CD4-positive, CD25-positive, alpha-beta regulatory T cell (primary cell): Measurements from ENCODE around the gene NUDT2. TPM values are rescaled to one million over a fixed set of nuclear protein-coding genes. Genes with fewer than 3 reads are reported as not detected.
A peak's percentile ranks its signal among the peaks of the same experiment; 100 is the strongest.

Source experiments
- ATAC-seq, 2 donors: fragments of 150-1000 bp; cut with Tn5 transposase; one replicate each; pipeline ENCODE4 v1.10.0; 2021; ENCODE audit warnings: low read depth in 2 of 2, moderate number of reproducible peaks in 2 of 2, moderate library complexity in 1 of 2
- DNase-seq, 3 donors: peaks; one replicate each; pipeline versions ENCODE4 v3.0.0 to v3.0.0-alpha.2; 2012 to 2022; ENCODE audit warnings: mixed read lengths in 1 of 3
- H3K27ac ChIP-seq: one replicate; pipeline ENCODE4 v1.7.0; 2013; ENCODE audit warnings: mild to moderate bottlenecking, low read length; ENCODE audit not compliant: insufficient read depth, poor library complexity, severe bottlenecking
- H3K27me3 ChIP-seq: one replicate; pipeline ENCODE4 v1.7.0; 2013; ENCODE audit warnings: low read length; ENCODE audit not compliant: control insufficient read depth, insufficient read depth
- H3K36me3 ChIP-seq: one replicate; pipeline ENCODE4 v1.7.0; 2013; ENCODE audit warnings: mild to moderate bottlenecking, low read length, moderate library complexity; ENCODE audit not compliant: control insufficient read depth, insufficient read depth
- H3K4me1 ChIP-seq: 2 replicates; pipeline ENCODE4 v1.7.0; 2013; ENCODE audit warnings: mild to moderate bottlenecking, low read length; ENCODE audit not compliant: insufficient read depth, control insufficient read depth, poor library complexity, severe bottlenecking
- H3K4me3 ChIP-seq: one replicate; pipeline ENCODE4 v1.7.0; 2013; ENCODE audit warnings: low read depth, mild to moderate bottlenecking, low read length, moderate library complexity
- H3K9me3 ChIP-seq, 2 experiments: 1 replicate in 1 of 2; 2 replicates in 1 of 2; pipeline ENCODE4 v1.7.0; 2013; ENCODE audit warnings: low read length in 2 of 2, mild to moderate bottlenecking in 1 of 2, moderate library complexity in 1 of 2; ENCODE audit not compliant: control insufficient read depth in 2 of 2
- H3K27ac Mint-ChIP-seq, 3 donors: one replicate each; pipeline ENCODE4 v1.8.0; 2020 to 2022; ENCODE audit warnings: mild to moderate bottlenecking in 3 of 3, mixed read lengths in 3 of 3, moderate library complexity in 2 of 3
- H3K27me3 Mint-ChIP-seq: one replicate; pipeline ENCODE4 v1.8.0; 2022; ENCODE audit warnings: mild to moderate bottlenecking, mixed read lengths
- H3K36me3 Mint-ChIP-seq: one replicate; pipeline ENCODE4 v1.8.0; 2020; ENCODE audit warnings: mixed read lengths
- H3K4me1 Mint-ChIP-seq, 4 donors: one replicate each; pipeline ENCODE4 v1.8.0; 2020 to 2022; ENCODE audit warnings: mixed read lengths in 4 of 4, mild to moderate bottlenecking in 1 of 4
- H3K4me3 Mint-ChIP-seq, 4 donors: one replicate each; pipeline ENCODE4 v1.8.0; 2020 to 2022; ENCODE audit warnings: mild to moderate bottlenecking in 4 of 4, mixed read lengths in 4 of 4, moderate library complexity in 3 of 4
- H3K9me3 Mint-ChIP-seq, 7 donors: one replicate each; pipeline ENCODE4 v1.8.0; 2020 to 2022; ENCODE audit warnings: mixed read lengths in 7 of 7, mild to moderate bottlenecking in 3 of 7, moderate library complexity in 2 of 7
- polyA plus RNA-seq, 4 donors: library from polyadenylated mRNA; unstranded; fragments of 300-500 nt; fragmentation: Illumina TruSeq; gene quantifications; one replicate each; pipeline ENCODE4 v1.2.3, GENCODE V29; 2021
- total RNA-seq: library from RNA; stranded (reverse); gene quantifications from one replicate; pipeline ENCODE4 v1.2.3, GENCODE V29; 2022

The NUDT2 gene
- total and polyA plus RNA-seq, 5 donors from 2014 or later, result 7.1 to 67.0 (median 47.1) TPM

DNA sequence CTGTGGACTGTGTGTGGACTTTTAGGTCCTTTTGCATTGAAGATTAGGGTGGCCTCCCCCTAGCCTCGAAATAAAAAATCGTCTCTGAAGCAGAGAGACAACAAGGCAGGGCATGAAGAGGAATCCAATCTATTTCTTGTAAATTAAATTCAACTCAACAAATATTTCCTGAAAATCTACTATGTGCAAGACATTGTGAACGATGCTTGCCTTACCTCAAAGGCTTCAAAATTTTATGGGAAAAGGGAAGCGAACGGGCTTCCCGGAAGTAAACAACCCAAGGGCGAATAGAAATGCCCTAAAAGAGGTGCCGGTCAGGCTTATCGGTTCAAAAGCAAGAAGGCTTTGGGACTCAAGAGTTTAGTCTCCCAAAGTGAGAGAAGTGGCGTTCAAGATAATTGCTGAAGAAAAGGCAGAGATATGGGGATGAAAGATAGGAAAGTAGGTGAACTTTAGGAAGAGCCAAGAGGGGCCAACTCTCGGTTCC lies 826 bp upstream of the NUDT2 start:
- H3K4me1 Mint-ChIP-seq, result peaks cover 5 to 37% (median 28%) of the 10 kb centered on the region in 4 donors
- peaks cover 4% of the 10 kb centered on the region for H3K27me3 Mint-ChIP-seq
- no peak for DNase-seq
- H3K9me3 Mint-ChIP-seq, result no peaks in the 10 kb centered on the region
- H3K9me3 ChIP-seq, result no peaks in the 10 kb centered on the region
- peaks cover 17% of the 10 kb centered on the region for H3K4me1 ChIP-seq
- peak overlapping the region; percentile 86 to 95 (median 90) for H3K4me3 Mint-ChIP-seq
- H3K27ac ChIP-seq, result peak overlapping the region; percentile 77
- H3K4me3 ChIP-seq, result peak overlapping the region; percentile 92
- H3K36me3 Mint-ChIP-seq, result no peaks in the 10 kb centered on the region
- peak overlapping the region; percentile 45 to 97 (median 95) for H3K27ac Mint-ChIP-seq
- H3K36me3 ChIP-seq, result no peaks in the 10 kb centered on the region
- ATAC-seq, result no peak
- no peaks in the 10 kb centered on the region for H3K27me3 ChIP-seq

DNA sequence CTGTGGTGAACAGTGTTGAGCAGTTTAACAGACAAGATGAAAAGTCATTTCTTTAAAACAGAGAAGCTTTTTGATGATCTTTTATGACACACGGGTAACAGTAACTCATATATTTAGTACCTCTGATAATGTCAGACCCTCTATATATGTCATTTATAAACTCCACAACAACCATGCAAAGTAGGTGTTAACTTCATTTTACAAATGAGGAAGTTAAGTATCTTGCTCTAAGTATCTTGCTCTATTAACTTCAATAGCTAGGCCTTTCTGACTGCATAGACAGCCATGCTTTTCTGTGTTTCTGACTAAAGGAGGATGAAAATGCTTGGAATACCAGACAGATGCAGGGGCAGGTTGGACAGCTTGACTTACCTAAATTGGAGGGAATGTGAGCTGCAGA lies 1.8 kb downstream of the NUDT2 start:
- DNase-seq (no peak), ATAC-seq (no peak)
- Mint-ChIP-seq H3K36me3 (no peaks in the 10 kb centered on the region), H3K4me3 (peak overlapping the region in 3 of 4 donors; percentile 35 to 62 (median 44)), H3K4me1 (peaks cover 11 to 46% (median 27%) of the 10 kb centered on the region in 4 donors), H3K27ac (no peak overlapping the region), H3K9me3 (no peaks in the 10 kb centered on the region), H3K27me3 (peaks cover 4% of the 10 kb centered on the region)
- H3K27ac ChIP-seq, result no peak overlapping the region
- H3K9me3 ChIP-seq, result no peaks in the 10 kb centered on the region
- peaks cover 17% of the 10 kb centered on the region for H3K4me1 ChIP-seq
- no peak overlapping the region for H3K4me3 ChIP-seq
- H3K36me3 ChIP-seq, result peaks cover 2% of the 10 kb centered on the region
- H3K27me3 ChIP-seq, result no peaks in the 10 kb centered on the region

DNA sequence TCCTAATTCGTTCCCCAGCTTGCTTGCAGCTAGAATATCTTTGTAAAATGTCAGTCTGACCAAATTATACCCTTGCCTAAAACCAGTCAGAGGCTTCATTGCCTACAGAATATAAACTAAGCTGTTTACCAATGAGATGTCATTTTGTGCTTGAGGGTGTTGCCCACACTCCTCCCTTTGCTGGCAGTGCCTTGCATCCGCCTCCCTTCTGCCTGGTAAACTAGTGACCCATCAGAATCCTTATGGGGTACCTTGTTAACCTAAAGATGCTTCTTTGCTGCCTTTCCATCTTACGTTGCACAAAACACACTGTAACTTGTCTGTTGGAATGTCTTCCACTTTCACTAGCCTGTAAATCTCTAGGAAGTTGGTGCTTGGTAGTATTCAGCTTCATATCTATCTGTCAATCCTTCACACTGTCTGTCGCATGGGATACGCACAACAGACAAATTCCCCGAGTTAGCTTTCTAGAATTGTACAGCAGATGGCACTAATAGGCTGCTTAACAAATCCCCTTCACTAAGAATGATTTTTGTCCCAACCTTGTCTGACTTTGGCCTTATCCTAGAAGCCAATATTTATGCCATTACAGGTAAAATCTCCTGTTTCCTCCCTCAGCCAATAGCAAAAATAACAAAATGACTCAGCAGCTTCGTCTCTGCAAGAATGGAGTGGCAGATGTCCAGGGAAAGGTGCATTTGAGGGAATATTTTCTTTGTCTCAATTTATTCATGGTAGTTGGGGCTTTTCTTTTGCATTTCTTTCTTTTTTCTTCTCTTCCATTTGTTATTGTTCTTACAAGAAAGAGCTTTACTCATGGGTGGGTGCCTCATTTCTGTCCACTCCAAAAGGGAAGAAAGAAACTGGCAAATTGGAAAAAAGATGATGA lies 3.0 kb downstream of the NUDT2 start:
- no peaks in the 10 kb centered on the region for H3K36me3 Mint-ChIP-seq
- peak overlapping the region; percentile 11 to 77 (median 46) for H3K4me3 Mint-ChIP-seq
- no peaks in the 10 kb centered on the region for H3K9me3 Mint-ChIP-seq
- peaks cover 4% of the 10 kb centered on the region for H3K27me3 Mint-ChIP-seq
- DNase-seq, result peak in 2 of 3 donors; percentile 31 to 64
- Histone ChIP-seq H3K4me1 (peaks cover 17% of the 10 kb centered on the region), H3K9me3 (no peaks in the 10 kb centered on the region), H3K36me3 (peaks cover 5% of the 10 kb centered on the region), H3K27ac (no peak overlapping the region), H3K27me3 (no peaks in the 10 kb centered on the region), H3K4me3 (no peak overlapping the region)
- H3K4me1 Mint-ChIP-seq, result peaks cover 11 to 46% (median 26%) of the 10 kb centered on the region in 4 donors
- H3K27ac Mint-ChIP-seq, result peak overlapping the region in 2 of 3 donors; percentile 4 to 24
- ATAC-seq, result no peak

DNA sequence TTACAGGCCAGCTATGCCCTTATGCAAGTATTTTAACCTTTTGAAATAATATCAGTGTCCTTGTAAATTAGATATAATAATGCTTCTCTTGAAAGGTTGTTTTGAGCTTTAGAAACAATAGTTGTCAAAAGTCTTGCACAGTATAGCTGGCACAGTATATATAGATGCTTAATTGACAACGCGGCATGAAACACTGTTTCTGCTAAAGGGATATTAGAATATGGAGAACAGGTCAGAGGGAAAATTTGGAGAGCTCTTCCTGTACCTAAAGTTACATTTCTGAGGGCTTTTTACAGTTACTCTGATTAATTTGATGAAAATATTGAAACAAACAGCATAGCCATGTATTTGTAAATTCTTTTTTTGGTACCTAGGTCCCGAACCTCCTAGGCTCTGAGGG lies 4.5 kb downstream of the NUDT2 start:
- H3K4me3 Mint-ChIP-seq, result no peak overlapping the region
- DNase-seq (no peak), ATAC-seq (no peak)
- H3K27ac Mint-ChIP-seq, result peak overlapping the region in 1 of 3 donors; percentile 6
- Histone ChIP-seq H3K27me3 (no peaks in the 10 kb centered on the region), H3K4me1 (peaks cover 11% of the 10 kb centered on the region), H3K27ac (no peak overlapping the region), H3K36me3 (peaks cover 7% of the 10 kb centered on the region), H3K9me3 (no peaks in the 10 kb centered on the region), H3K4me3 (no peak overlapping the region)
- no peaks in the 10 kb centered on the region for H3K36me3 Mint-ChIP-seq
- peaks cover 2% of the 10 kb centered on the region for H3K27me3 Mint-ChIP-seq
- no peaks in the 10 kb centered on the region for H3K9me3 Mint-ChIP-seq
- H3K4me1 Mint-ChIP-seq, result peaks cover 8 to 36% (median 18%) of the 10 kb centered on the region in 4 donors

DNA sequence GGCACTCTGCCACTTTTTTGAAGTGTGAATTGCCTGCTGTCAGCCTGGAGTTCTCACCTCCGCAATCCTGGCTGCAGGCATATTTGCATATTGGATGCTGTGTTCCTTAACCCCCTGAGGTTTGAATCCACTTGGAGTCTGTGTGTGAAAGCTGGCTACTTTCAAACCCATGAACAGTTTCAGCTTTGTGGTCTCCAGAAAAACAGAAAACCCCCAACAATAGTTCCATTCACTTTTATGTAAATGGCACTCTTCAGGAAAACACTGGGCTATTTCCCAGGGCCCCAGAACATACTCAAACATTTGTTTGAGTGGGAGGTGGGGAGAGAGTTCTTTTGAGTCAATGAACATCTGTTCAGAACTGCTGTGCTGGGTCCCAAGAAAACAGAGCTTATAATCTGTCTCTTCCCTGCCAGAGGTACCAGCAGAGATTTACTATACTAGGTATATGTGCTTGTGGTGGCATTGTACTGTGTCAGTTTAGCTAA lies 5.0 kb downstream of the NUDT2 start:
- H3K36me3 ChIP-seq, result peaks cover 13% of the 10 kb centered on the region
- Mint-ChIP-seq H3K27ac (no peak overlapping the region), H3K4me3 (peak overlapping the region in 1 of 4 donors; percentile 43), H3K36me3 (no peaks in the 10 kb centered on the region), H3K27me3 (no peaks in the 10 kb centered on the region), H3K4me1 (peaks cover 8 to 31% (median 14%) of the 10 kb centered on the region in 4 donors), H3K9me3 (no peaks in the 10 kb centered on the region)
- H3K27me3 ChIP-seq, result no peaks in the 10 kb centered on the region
- no peak for DNase-seq
- ATAC-seq, result no peak
- H3K4me1 ChIP-seq, result peaks cover 10% of the 10 kb centered on the region
- H3K27ac ChIP-seq, result no peak overlapping the region
- no peak overlapping the region for H3K4me3 ChIP-seq
- no peaks in the 10 kb centered on the region for H3K9me3 ChIP-seq

DNA sequence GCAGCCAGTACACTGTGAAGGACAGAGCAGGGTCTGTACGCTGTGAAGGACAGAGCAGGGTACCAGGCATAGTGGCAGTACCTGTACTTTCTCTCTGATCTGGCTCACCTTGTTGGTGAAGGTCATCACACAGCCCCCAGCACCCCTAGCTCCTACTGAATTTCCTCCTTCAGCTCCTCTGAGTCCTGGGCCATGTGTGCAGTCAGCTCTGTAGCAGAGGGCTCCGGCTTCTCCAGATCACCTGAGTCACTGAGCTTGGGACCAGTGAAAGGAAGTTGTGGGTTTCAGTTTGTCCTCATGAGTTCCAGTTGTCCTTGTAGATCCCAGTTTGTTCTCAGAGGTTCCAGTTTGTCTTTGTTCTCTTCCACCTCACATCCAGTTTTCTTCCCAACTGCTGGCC lies 5.5 kb downstream of the NUDT2 start:
- Histone ChIP-seq H3K36me3 (peaks cover 17% of the 10 kb centered on the region), H3K27ac (no peak overlapping the region), H3K4me1 (peaks cover 6% of the 10 kb centered on the region), H3K9me3 (no peaks in the 10 kb centered on the region), H3K4me3 (no peak overlapping the region), H3K27me3 (no peaks in the 10 kb centered on the region)
- DNase-seq (no peak), ATAC-seq (peak in 1 of 2 donors; percentile 18)
- peaks cover 8 to 26% (median 11%) of the 10 kb centered on the region in 4 donors for H3K4me1 Mint-ChIP-seq
- peaks cover under 1% of the 10 kb centered on the region for H3K36me3 Mint-ChIP-seq
- H3K27ac Mint-ChIP-seq, result no peak overlapping the region
- H3K27me3 Mint-ChIP-seq, result no peaks in the 10 kb centered on the region
- H3K9me3 Mint-ChIP-seq, result no peaks in the 10 kb centered on the region
- H3K4me3 Mint-ChIP-seq, result no peak overlapping the region

DNA sequence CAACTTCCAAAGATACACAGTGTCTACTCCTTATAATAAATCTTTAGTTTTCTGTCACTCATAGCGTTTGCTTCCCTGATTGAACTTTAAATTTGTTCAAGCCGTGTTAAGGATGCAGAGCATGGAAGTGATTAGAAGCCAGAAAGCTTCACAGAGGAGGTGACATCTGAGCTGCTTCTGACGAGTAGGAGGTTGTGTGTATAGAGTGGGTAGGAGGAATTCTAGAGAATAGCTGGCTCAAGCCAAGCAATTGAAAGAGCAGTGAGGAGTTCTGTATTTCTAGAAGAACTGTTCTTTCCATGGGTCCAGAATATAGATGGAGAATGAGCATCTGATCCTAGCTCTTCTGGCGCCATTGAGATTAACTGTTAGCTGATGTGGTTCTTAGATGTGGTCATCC lies 6.0 kb downstream of the NUDT2 start:
- Mint-ChIP-seq H3K36me3 (peaks cover 5% of the 10 kb centered on the region), H3K27me3 (no peaks in the 10 kb centered on the region), H3K4me3 (no peak overlapping the region), H3K9me3 (no peaks in the 10 kb centered on the region), H3K27ac (peak overlapping the region in 1 of 3 donors; percentile 11), H3K4me1 (peaks cover 8 to 21% (median 9%) of the 10 kb centered on the region in 4 donors)
- DNase-seq (no peak), ATAC-seq (no peak)
- Histone ChIP-seq H3K36me3 (peaks cover 20% of the 10 kb centered on the region), H3K27me3 (no peaks in the 10 kb centered on the region), H3K4me3 (no peak overlapping the region), H3K27ac (no peak overlapping the region), H3K4me1 (peaks cover 1% of the 10 kb centered on the region), H3K9me3 (no peaks in the 10 kb centered on the region)
